Testis (tissue), 3 donors: ENCODE results near the gene PLA2G4A. TPM values are rescaled to one million over a fixed set of nuclear protein-coding genes. Genes with fewer than 3 reads are reported as not detected.

Source experiments
- DNase-seq: peaks from one replicate; pipeline ENCODE4 v3.0.0-alpha.2; 2019
- H3K27ac ChIP-seq, 2 donors: fragments of 200-600 bp; sonication (generic); one replicate each; pipeline ENCODE4 v1.5.1; 2019
- H3K27me3 ChIP-seq: fragments of 200-600 bp; sonication (generic); one replicate; pipeline ENCODE4 v1.5.1; 2019
- H3K36me3 ChIP-seq: fragments of 200-600 bp; sonication (generic); one replicate; pipeline ENCODE4 v1.5.1; 2017; ENCODE audit warnings: low read depth; ENCODE audit errors: missing control alignments
- H3K4me1 ChIP-seq: fragments of 200-600 bp; sonication (generic); one replicate; pipeline ENCODE4 v1.5.1; 2019
- H3K4me3 ChIP-seq, 2 donors: fragments of 200-600 bp; sonication (generic); one replicate each; pipeline ENCODE4 v1.5.1; 2017 to 2019
- H3K9me3 ChIP-seq: fragments of 200-600 bp; sonication (generic); one replicate; pipeline ENCODE4 v1.5.1; 2017
- CTCF ChIP-seq, 3 experiments: fragments of 450-650 bp in 2 of 3; fragments of 200-600 bp in 1 of 3; sonication (generic) in 1 of 3; IDR thresholded peaks; one replicate each; pipeline ENCODE4 v1.5.1; 2016 to 2019; ENCODE audit warnings: antibody characterized with exemption in 3 of 3, mild to moderate bottlenecking in 2 of 3, moderate library complexity in 1 of 3
- POLR2A ChIP-seq: fragments of 450-650 bp; IDR thresholded peaks from one replicate; pipeline ENCODE4 v1.6.1; 2017; ENCODE audit warnings: antibody characterized with exemption, mild to moderate bottlenecking, moderate library complexity
- WGBS, 2 donors: methylation state at CpG; one replicate each; pipeline ENCODE4 v1.1.5; 2018; 5-methylcytosine and 5-hydroxymethylcytosine counted together
- intact Hi-C: fragments of 100-400 bp; cut with DNase I; formaldehyde crosslinking; loops from one replicate; pipeline ENCODE4 v1.15.1; 2023; ENCODE audit warnings: low total_unique reads
- polyA plus RNA-seq: library from polyadenylated mRNA; stranded (reverse); fragments of 350-450 nt; fragmentation: Illumina TruSeq; extraction: RNeasy Lipid Tissue Mini Kit (QIAGEN cat#74804); gene quantifications from one replicate; pipeline ENCODE4 v1.2.3, GENCODE V29; 2014; ENCODE audit warnings: low read depth, low replicate concordance; ENCODE audit not compliant: insufficient read depth
- total RNA-seq, 2 donors: library from RNA; depleted of rRNA; stranded (reverse); fragments of >200 nt; gene quantifications; one replicate each; pipeline ENCODE4 v1.2.3, GENCODE V29; 2016

Gene PLA2G4A
- total and polyA plus RNA-seq, 3 donors from 2014 or later = 4.9 to 6.4 (median 6.4) TPM

DNA sequence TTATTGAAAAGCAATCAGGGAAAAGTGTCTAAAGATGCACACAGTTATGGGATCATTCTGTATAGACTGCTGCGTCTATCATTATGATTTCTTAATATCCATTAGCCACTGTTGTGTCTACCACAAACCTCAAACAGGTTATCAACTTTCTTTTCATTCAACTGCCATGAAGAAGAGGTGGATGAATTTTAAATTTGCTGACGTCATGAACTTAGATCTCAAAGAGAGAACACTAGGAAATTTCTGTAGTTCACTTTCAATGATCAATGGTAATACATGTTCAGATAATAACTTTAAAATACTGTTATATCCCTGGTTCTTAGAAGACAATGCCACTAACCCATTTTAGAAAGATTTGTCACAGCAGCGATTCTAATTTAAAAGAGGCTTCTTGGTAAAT is 6.7 kb downstream of the PLA2G4A start:
- no peaks in the 10 kb centered on the region for H3K4me1 ChIP-seq
- H3K9me3 ChIP-seq = no peaks in the 10 kb centered on the region
- no peaks in the 10 kb centered on the region for H3K36me3 ChIP-seq
- 91 to 95% methylated on average over 3 of the region's 3 CpGs for WGBS, 2 donors
- intact Hi-C loops = no loop called here
- H3K27me3 ChIP-seq = no peaks in the 10 kb centered on the region
- H3K27ac ChIP-seq = no peak overlapping the region
- H3K4me3 ChIP-seq = no peak overlapping the region
- no peak for DNase-seq
- no peak for TF ChIP-seq CTCF (IDR thresholded peaks at IDR 0.05)
- TF ChIP-seq POLR2A = no peak

DNA sequence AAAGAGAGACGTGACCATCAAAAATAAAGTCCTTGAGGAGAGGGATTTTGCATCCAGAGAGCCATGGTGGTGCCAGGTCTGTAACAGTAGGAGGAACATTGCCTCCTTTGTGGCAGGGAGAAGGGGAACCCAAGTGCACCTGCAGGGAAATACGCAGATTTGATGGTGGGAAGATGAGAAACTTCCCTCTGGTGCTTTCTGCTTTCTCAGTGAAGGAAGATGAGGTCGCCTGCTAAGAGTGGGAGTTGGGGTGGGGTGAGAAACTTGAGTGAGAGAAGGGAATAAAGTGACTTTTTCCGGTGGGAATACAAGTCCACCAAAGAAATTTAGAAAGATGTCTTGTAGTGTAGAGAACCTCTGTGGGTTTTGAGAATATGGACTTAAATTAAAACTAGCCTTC is 9.1 kb downstream of the PLA2G4A start:
- no peak for DNase-seq
- intact Hi-C loops = no loop called here
- Histone ChIP-seq H3K4me3 (no peak overlapping the region), H3K27me3 (no peaks in the 10 kb centered on the region), H3K36me3 (no peaks in the 10 kb centered on the region), H3K4me1 (peaks cover 6% of the 10 kb centered on the region), H3K27ac (no peak overlapping the region), H3K9me3 (no peaks in the 10 kb centered on the region)
- 56 to 70% methylated on average over 4 of the region's 4 CpGs for WGBS, 2 donors
- TF ChIP-seq POLR2A = no peak
- TF ChIP-seq CTCF (IDR thresholded peaks at IDR 0.05) = no peak

DNA sequence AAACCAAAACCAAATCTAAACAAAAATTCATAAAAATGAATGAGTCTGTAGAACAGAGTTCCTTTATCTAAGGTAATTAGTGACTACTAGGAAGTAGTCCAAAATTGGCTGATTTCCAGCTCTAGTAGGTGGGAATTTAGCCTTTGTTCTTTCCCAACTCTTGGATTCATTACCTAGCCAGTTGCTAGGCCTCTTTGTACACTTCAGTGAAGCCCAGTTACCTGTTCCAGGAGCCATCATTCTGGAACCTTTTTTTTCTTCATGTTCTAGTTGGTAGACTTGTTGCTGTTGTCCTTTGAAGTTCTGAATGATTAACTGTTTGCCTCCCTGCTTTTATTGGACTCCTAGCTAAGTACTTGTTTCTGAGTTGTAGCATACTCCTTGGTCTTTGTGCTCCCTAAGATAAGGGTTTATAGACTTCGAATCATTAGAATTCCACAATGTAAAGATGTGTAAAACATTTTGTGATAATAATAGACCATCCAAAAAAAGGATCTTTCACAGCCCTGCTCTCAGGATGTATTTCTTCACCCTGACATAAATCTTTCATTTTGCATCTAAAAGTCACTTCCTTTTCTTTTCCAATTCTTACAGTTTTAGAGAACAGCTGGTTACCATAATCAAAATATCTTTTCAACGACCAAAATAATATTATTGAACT is 9.8 kb downstream of the PLA2G4A start:
- Histone ChIP-seq H3K4me3 (no peak overlapping the region), H3K4me1 (peaks cover 6% of the 10 kb centered on the region), H3K27me3 (no peaks in the 10 kb centered on the region), H3K9me3 (no peaks in the 10 kb centered on the region), H3K27ac (no peak overlapping the region), H3K36me3 (no peaks in the 10 kb centered on the region)
- WGBS, 2 donors = 38 to 54% methylated on average over 2 of the region's 2 CpGs
- TF ChIP-seq CTCF (IDR thresholded peaks at IDR 0.05) (no peak), POLR2A (no peak)
- DNase-seq = no peak
- intact Hi-C loops = no loop called here

DNA sequence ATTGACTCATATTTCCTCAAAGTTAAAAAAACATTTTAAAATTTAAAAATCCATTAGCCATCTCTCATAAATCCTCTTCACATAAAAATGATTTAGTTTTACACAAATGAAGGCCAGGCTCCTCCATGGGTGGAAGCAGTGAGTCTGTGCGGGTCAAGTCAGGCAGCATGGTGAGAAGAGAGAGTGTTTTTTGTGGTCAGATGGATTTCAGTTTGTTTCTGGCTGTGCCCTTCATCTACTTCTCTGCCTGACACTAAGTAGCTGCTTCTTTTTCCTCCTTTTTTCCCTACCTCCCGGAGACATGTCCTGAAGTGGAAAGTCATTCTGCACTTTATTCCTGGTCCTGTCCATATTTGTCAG is 10.3 kb downstream of the PLA2G4A start:
- no peak for DNase-seq
- no peak overlapping the region for H3K4me3 ChIP-seq
- no peak overlapping the region for H3K27ac ChIP-seq
- intact Hi-C loops = no loop called here
- H3K4me1 ChIP-seq = peaks cover 6% of the 10 kb centered on the region
- no peaks in the 10 kb centered on the region for H3K27me3 ChIP-seq
- H3K36me3 ChIP-seq = no peaks in the 10 kb centered on the region
- no peaks in the 10 kb centered on the region for H3K9me3 ChIP-seq
- TF ChIP-seq CTCF (IDR thresholded peaks at IDR 0.05) (no peak), POLR2A (no peak)
- 68 to 85% methylated on average over 2 of the region's 2 CpGs for WGBS, 2 donors

GRCh38 chr1:186841599-186841998 is 12.8 kb downstream of the PLA2G4A start:
- intact Hi-C loops = no loop called here
- Histone ChIP-seq H3K27me3 (no peaks in the 10 kb centered on the region), H3K4me1 (peaks cover 6% of the 10 kb centered on the region), H3K9me3 (no peaks in the 10 kb centered on the region), H3K4me3 (no peak overlapping the region), H3K27ac (no peak overlapping the region), H3K36me3 (no peaks in the 10 kb centered on the region)
- DNase-seq = no peak
- TF ChIP-seq POLR2A (no peak), CTCF (IDR thresholded peaks at IDR 0.05) (no peak)
- 85 to 88% methylated on average over 3 of the region's 3 CpGs for WGBS, 2 donors
